Smooth muscle cell (in vitro differentiated cells): Measurements from ENCODE around the gene GRIP2. TPM values are rescaled to one million over a fixed set of nuclear protein-coding genes. Genes with fewer than 3 reads are reported as not detected.

ENCODE experiments used
- DNase-seq: peaks from one replicate; lab custom pipeline; 2025; ENCODE audit not compliant: unreplicated experiment; lab: John Stamatoyannopoulos, UW
- H2AFZ ChIP-seq: fragments of 200-600 bp; sonication (generic); 2 replicates; pipeline ENCODE4 v1.6.0; 2016; ENCODE audit warnings: antibody characterized with exemption, low read depth, mild to moderate bottlenecking
- H3F3A ChIP-seq: fragments of 200-600 bp; sonication (generic); 2 replicates; pipeline ENCODE4 v1.6.0; 2017; ENCODE audit warnings: antibody characterized with exemption, low read depth
- H3K27ac ChIP-seq: fragments of 200-600 bp; sonication (generic); 2 replicates; pipeline ENCODE4 v1.5.1; 2016; ENCODE audit warnings: low read depth, mild to moderate bottlenecking
- H3K27me3 ChIP-seq: fragments of 200-600 bp; sonication (generic); 2 replicates; pipeline ENCODE4 v1.6.1; 2016; ENCODE audit warnings: low read depth, mild to moderate bottlenecking
- H3K36me3 ChIP-seq: fragments of 200-600 bp; sonication (generic); 2 replicates; pipeline ENCODE4 v1.5.1; 2016; ENCODE audit warnings: low read depth
- H3K4me1 ChIP-seq: fragments of 200-600 bp; sonication (generic); 2 replicates; pipeline ENCODE4 v1.5.1; 2016; ENCODE audit warnings: low read depth
- H3K4me2 ChIP-seq: fragments of 200-600 bp; sonication (generic); 2 replicates; pipeline ENCODE4 v1.6.0; 2016; ENCODE audit warnings: mild to moderate bottlenecking
- H3K4me3 ChIP-seq: fragments of 200-600 bp; sonication (generic); 2 replicates; pipeline ENCODE4 v1.5.1; 2016; ENCODE audit warnings: mild to moderate bottlenecking
- H3K79me2 ChIP-seq: fragments of 200-600 bp; sonication (generic); 2 replicates; pipeline ENCODE4 v1.6.0; 2016; ENCODE audit warnings: low read depth, mild to moderate bottlenecking
- H3K9ac ChIP-seq: fragments of 200-600 bp; sonication (generic); 2 replicates; pipeline ENCODE4 v1.6.0; 2016; ENCODE audit warnings: low read depth
- H3K9me3 ChIP-seq: fragments of 200-600 bp; sonication (generic); replicated peaks from 2 replicates; pipeline ENCODE4 v1.5.1; 2016; ENCODE audit warnings: low read depth
- H4K20me1 ChIP-seq: fragments of 200-600 bp; sonication (generic); 2 replicates; pipeline ENCODE4 v1.6.0; 2016; ENCODE audit warnings: low read depth
- WGBS: methylation state at CpG from one replicate; pipeline ENCODE4 v1.1.7; 2016; ENCODE audit warnings: low lambda C conversion rate; 5-methylcytosine and 5-hydroxymethylcytosine counted together
- polyA plus RNA-seq: library from polyadenylated mRNA; unstranded; fragments of >200 nt; fragmentation: Nextera tagmentation; extraction: Ambion mirVana; gene quantifications from 2 replicates; pipeline ENCODE4 v1.2.1, GENCODE V29; 2016
- total RNA-seq: library from RNA; depleted of rRNA; stranded (reverse); fragments of >200 nt; gene quantifications from 2 replicates; pipeline ENCODE4 v1.2.3, GENCODE V29; 2014
- TF ChIP-seq, protein P1 (sequence below): fragments of 200-600 bp; sonication (generic); IDR thresholded peaks from 2 replicates; pipeline ENCODE4 v1.5.1; 2017; ENCODE audit warnings: borderline replicate concordance, mild to moderate bottlenecking, antibody characterized with exemption; ENCODE audit not compliant: insufficient read depth, poor library complexity, severe bottlenecking

GRIP2 gene
- total and polyA plus RNA-seq, 2 experiments from 2014 or later, result 2.0 to 6.5 TPM

DNA sequence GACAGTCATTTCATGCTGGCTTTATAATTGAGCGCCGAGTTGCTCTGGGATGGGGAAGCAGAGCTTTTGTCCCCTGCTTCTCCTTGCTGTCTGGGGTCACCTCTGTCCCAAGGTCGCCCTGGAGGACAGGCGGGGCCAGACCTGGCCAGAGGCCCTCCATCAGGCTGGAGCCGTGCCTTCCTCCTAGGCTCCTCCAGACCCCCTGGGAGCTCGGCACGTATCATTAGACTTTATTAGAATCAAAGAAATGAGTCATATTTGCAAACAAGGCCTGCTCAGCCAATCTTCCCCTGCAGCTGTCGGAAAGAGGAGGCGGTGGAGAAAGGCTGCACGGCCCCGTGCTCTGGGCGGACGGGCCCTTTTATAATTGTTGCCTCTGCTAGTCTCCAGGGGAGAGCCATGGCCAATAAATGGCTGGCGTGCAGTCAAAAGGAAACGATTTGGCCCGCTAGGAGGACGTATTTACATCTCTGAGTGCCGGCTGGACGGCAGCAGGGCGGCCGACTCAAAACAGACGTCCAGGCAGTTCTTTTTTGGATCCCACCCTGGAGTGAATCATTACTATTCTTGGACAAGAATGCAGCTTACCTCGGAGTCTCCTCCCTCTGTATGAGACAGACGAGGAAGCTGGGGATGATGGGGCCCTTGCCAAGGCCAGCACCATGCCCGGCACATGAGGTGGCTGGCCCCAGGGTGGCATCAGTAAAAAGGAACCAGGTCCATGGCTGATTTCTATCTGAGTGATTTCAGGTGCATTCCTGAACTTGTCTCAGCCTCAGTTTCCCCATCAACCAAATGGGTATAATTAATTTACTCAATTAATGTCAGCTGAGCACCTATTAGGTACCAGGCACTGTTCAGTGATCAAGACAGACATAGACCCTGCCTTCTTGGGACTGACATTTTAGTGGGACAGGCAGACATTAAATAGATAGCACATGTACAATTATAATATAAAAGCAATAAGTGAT lies 87.1 kb downstream of the GRIP2 start:
- Histone ChIP-seq H4K20me1 (no peaks in the 10 kb centered on the region), H3K9me3 (no peaks in the 10 kb centered on the region), H3K27ac (peak overlapping the region; percentile 95), H3K9ac (peak overlapping the region; percentile 83), H3K27me3 (no peaks in the 10 kb centered on the region), H3F3A (peaks cover 10% of the 10 kb centered on the region), H3K79me2 (no peaks in the 10 kb centered on the region), H2AFZ (no peak overlapping the region), H3K4me3 (no peak overlapping the region), H3K4me1 (no peaks in the 10 kb centered on the region), H3K36me3 (peaks cover 2% of the 10 kb centered on the region), H3K4me2 (peak overlapping the region; percentile 49)
- TF ChIP-seq, protein P1, sequence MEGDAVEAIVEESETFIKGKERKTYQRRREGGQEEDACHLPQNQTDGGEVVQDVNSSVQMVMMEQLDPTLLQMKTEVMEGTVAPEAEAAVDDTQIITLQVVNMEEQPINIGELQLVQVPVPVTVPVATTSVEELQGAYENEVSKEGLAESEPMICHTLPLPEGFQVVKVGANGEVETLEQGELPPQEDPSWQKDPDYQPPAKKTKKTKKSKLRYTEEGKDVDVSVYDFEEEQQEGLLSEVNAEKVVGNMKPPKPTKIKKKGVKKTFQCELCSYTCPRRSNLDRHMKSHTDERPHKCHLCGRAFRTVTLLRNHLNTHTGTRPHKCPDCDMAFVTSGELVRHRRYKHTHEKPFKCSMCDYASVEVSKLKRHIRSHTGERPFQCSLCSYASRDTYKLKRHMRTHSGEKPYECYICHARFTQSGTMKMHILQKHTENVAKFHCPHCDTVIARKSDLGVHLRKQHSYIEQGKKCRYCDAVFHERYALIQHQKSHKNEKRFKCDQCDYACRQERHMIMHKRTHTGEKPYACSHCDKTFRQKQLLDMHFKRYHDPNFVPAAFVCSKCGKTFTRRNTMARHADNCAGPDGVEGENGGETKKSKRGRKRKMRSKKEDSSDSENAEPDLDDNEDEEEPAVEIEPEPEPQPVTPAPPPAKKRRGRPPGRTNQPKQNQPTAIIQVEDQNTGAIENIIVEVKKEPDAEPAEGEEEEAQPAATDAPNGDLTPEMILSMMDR, result no peak
- WGBS, result 24% methylated on average over 25 of the region's 25 CpGs
- peak; percentile 67 for DNase-seq

DNA sequence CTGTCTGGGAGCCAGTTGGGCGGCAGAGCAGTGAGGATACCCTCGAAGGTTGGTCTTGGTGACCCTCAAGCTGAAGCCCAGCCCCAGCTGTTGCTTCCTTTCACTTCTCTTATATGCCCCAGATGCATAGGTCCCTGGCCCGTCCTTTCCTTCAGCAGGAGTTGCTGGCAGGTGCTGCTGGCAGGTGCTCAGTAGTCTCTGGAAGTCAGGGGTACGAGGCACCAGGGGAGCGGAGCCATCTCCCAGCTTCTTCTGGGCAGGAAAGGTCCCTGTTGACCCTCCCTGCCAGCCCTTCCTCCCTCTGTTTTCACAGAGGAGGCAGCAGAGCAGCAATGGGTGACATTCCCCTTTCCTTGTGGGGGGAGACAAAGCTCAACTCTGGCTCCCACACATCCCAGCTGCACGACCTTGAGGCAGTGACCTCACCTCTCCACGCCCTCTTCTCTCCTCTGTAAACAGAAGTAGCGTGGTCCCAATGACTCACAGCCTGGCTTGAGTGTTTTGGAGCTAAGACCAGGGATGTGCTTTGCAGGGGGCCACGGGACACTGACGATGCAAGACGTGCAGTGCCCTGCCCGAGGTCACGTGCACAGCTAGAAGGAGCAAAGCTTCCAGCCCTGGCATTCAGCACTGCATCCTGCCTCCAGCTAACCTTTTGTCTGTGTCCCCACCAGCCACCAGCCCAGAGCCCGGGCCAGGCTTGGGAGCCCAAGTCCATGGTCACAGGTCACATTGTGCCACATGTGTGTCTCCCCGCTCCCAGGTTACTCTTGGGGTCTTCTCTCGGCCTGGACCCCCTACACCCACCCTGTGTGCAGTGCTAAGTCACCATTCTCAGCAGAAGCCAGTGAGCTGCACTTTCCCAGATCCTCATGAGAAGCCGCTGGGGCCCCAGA lies 88.0 kb downstream of the GRIP2 start:
- TF ChIP-seq, protein P1, result no peak
- Histone ChIP-seq H3F3A (peaks cover 10% of the 10 kb centered on the region), H3K9ac (peak overlapping the region; percentile 83), H4K20me1 (no peaks in the 10 kb centered on the region), H2AFZ (no peak overlapping the region), H3K27ac (peak overlapping the region; percentile 95), H3K4me3 (no peak overlapping the region), H3K36me3 (peaks cover 8% of the 10 kb centered on the region), H3K4me2 (peak overlapping the region; percentile 49), H3K79me2 (no peaks in the 10 kb centered on the region), H3K27me3 (no peaks in the 10 kb centered on the region), H3K4me1 (no peaks in the 10 kb centered on the region), H3K9me3 (no peaks in the 10 kb centered on the region)
- WGBS, result 56% methylated on average over 17 of the region's 17 CpGs
- DNase-seq, result peak; percentile 57

DNA sequence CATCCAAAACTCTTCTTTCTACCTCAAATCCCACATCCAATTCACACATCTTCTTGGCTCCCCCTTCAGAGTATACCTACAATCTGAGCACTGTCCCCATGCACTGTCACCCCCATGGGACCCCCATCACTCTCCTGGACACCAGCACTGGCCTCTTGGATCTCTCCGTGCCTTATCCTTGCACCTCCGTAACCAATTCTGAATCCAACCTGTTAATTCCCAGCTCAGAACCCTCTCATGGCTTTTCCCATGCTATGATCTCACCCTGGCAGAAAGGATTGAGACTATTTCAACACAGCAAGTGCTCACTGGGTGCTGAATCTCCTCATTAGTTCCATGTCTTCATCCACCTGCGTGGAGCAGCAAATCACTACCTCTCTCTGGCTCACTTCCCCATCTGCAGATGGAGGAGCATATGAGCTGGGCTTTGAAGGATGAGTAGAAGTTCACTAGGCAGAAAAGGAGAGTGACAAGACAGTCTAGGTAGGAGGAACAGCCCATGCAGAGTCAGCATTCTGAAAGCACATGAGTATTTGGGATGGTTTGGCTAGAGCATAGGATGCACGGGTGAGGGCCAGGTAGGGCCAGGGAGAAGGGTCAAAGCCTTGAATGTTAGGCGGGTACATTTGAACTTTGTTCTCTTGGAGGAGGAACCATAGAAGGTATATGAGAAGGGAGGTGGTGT lies 89.1 kb downstream of the GRIP2 start:
- peaks cover 10% of the 10 kb centered on the region for H3F3A ChIP-seq
- no peaks in the 10 kb centered on the region for H3K27me3 ChIP-seq
- H3K27ac ChIP-seq, result no peak overlapping the region
- peaks cover 8% of the 10 kb centered on the region for H3K36me3 ChIP-seq
- no peak for DNase-seq
- H3K4me2 ChIP-seq, result no peak overlapping the region
- H3K9me3 ChIP-seq, result no peaks in the 10 kb centered on the region
- TF ChIP-seq, protein P1, result no peak
- H2AFZ ChIP-seq, result no peak overlapping the region
- no peaks in the 10 kb centered on the region for H3K79me2 ChIP-seq
- H4K20me1 ChIP-seq, result no peaks in the 10 kb centered on the region
- no peak overlapping the region for H3K9ac ChIP-seq
- 97% methylated on average over 5 of the region's 5 CpGs for WGBS
- no peaks in the 10 kb centered on the region for H3K4me1 ChIP-seq
- H3K4me3 ChIP-seq, result no peak overlapping the region
